Muscle of leg (tissue), 11 donors: Measurements from ENCODE around the gene KPNA3. TPM values are rescaled to one million over a fixed set of nuclear protein-coding genes. Genes with fewer than 3 reads are reported as not detected.
"Not testable (repeated sequence)": the region's sequence is repeated elsewhere in the genome, so short reads cannot be mapped to it uniquely, and the experiment has no call there.

Source experiments
- DNase-seq: peaks from one replicate; pipeline ENCODE4 v3.0.0; 2013
- H3K27ac ChIP-seq: one replicate; pipeline ENCODE4 v1.5.1; 2013; ENCODE audit warnings: mild to moderate bottlenecking, low read length, control low read depth
- H3K27me3 ChIP-seq: one replicate; pipeline ENCODE4 v1.6.1; 2013; ENCODE audit warnings: low read length; ENCODE audit not compliant: control insufficient read depth, insufficient read depth
- H3K36me3 ChIP-seq: one replicate; pipeline ENCODE4 v1.6.1; 2013; ENCODE audit warnings: low read length; ENCODE audit not compliant: control insufficient read depth, insufficient read depth
- H3K4me1 ChIP-seq: one replicate; pipeline ENCODE4 v1.6.1; 2013; ENCODE audit warnings: low read length; ENCODE audit not compliant: control insufficient read depth, insufficient read depth
- H3K4me3 ChIP-seq: one replicate; pipeline ENCODE4 v1.5.1; 2013; ENCODE audit warnings: low read length, control low read depth
- H3K9me3 ChIP-seq: replicated peaks from 2 replicates; pipeline ENCODE4 v1.6.1; 2013; ENCODE audit warnings: low read depth, low read length; ENCODE audit not compliant: control insufficient read depth
- WGBS: methylation state at CpG from one replicate; pipeline ENCODE4 v1.1.5; 2013; ENCODE audit warnings: missing lambda C conversion rate; ENCODE audit not compliant: insufficient coverage; 5-methylcytosine and 5-hydroxymethylcytosine counted together
- polyA plus RNA-seq, 8 donors: library from polyadenylated mRNA; unstranded; fragments of 120-200 nt; gene quantifications; one replicate each; pipeline versions ENCODE4 v1.2.1 to v1.2.3, GENCODE V29; 2013; ENCODE audit warnings: inconsistent platforms in 1 of 8, low replicate concordance in 1 of 8; ENCODE audit not compliant: insufficient read length in 8 of 8, insufficient read depth in 1 of 8
- total RNA-seq: library from RNA; stranded (reverse); fragments of 120-200 nt; gene quantifications from one replicate; pipeline ENCODE4 v1.2.4, GENCODE V29; 2013

Gene KPNA3
- total and polyA plus RNA-seq, 9 donors: 24.0 to 35.8 (median 33.2) TPM

- H3K9me3 ChIP-seq: no peaks in the 10 kb centered on the region
- 45% methylated on average over 2 of the region's 5 CpGs for WGBS
- no peak overlapping the region for H3K4me3 ChIP-seq
- H3K27ac ChIP-seq: no peak overlapping the region
- DNase-seq: peak; percentile 28
- H3K4me1 ChIP-seq: peaks cover 3% of the 10 kb centered on the region
- no peaks in the 10 kb centered on the region for H3K36me3 ChIP-seq
- no peaks in the 10 kb centered on the region for H3K27me3 ChIP-seq
Observed at GRCh38 chr13:49784886-49785570, 7.5 kb downstream of the KPNA3 start.

GRCh38 chr13:49783865-49784264 is 8.6 kb downstream of the KPNA3 start:
- Histone ChIP-seq H3K27ac (no peak overlapping the region), H3K27me3 (no peaks in the 10 kb centered on the region), H3K36me3 (no peaks in the 10 kb centered on the region), H3K4me3 (no peak overlapping the region), H3K4me1 (peaks cover 3% of the 10 kb centered on the region), H3K9me3 (no peaks in the 10 kb centered on the region)
- WGBS: 100% methylated on average over 1 of the region's 4 CpGs
- DNase-seq: no peak

- Histone ChIP-seq H3K27ac (no peak overlapping the region), H3K4me1 (peaks cover 3% of the 10 kb centered on the region)
- WGBS: no CpG with 5 or more reads among the region's 2 CpGs
Observed at GRCh38 chr13:49782784-49783183, 9.7 kb downstream of the KPNA3 start.

GRCh38 chr13:49781806-49782205 is 10.7 kb downstream of the KPNA3 start:
- Histone ChIP-seq H3K27ac (no peak overlapping the region), H3K27me3 (no peaks in the 10 kb centered on the region), H3K36me3 (no peaks in the 10 kb centered on the region), H3K4me3 (no peak overlapping the region), H3K9me3 (no peaks in the 10 kb centered on the region), H3K4me1 (peaks cover 3% of the 10 kb centered on the region)
- no CpG with 5 or more reads among the region's 3 CpGs for WGBS
- DNase-seq: no peak

More at GRCh38 chr13:49782784-49783183, 9.7 kb downstream of the KPNA3 start:
- no peaks in the 10 kb centered on the region for H3K9me3 ChIP-seq
- H3K36me3 ChIP-seq: no peaks in the 10 kb centered on the region
- H3K27me3 ChIP-seq: no peaks in the 10 kb centered on the region
- H3K4me3 ChIP-seq: no peak overlapping the region
- DNase-seq: no peak

- Histone ChIP-seq H3K4me1 (no peaks in the 10 kb centered on the region), H3K9me3 (no peaks in the 10 kb centered on the region), H3K36me3 (no peaks in the 10 kb centered on the region), H3K27ac (no peak overlapping the region), H3K27me3 (no peaks in the 10 kb centered on the region), H3K4me3 (no peak overlapping the region)
- DNase-seq: no peak
Observed at GRCh38 chr13:49779721-49780120, 12.8 kb downstream of the KPNA3 start.

DNA sequence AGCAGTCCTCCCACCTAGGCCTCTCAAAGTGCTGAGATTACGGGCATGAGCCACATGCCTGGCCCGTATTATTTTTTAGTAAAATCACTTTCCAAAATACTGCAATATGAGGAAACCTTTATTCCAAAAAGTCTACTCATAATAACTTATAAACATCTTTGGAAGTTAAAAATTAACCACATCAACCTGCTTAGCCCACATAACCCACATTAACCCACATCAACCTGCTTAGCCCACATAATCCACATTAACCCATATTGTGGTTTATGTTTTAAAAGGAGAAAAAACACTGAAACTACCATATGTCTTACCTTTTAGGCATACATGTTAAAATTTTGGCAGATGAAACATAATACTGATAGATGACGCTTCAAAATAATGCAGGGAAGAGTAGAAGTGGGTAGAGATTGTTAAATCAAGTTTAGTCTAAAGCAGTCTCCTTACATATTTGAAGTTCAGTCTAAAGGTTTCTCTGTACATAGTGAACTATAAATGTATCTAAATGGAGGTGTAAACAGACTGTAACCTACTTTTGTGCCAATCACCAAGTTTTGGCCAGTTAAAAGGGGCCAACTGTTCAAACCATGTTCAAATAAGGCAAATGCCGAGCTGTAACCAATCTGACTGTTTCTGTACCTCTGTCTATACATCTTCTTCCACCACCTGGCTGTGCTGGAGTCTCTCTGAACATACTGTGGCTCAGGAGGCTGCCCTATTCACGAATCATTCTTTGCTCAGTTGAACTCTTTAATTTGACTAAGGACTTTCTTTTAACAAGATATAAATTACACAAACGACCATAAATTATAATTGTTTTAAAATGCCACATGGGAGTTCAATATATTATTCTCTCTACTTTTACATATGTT is 14.5 kb downstream of the KPNA3 start:
- WGBS: 95% methylated on average over 2 of the region's 6 CpGs
- H3K27ac ChIP-seq: no peak overlapping the region
- no peaks in the 10 kb centered on the region for H3K9me3 ChIP-seq
- no peaks in the 10 kb centered on the region for H3K4me1 ChIP-seq
- H3K36me3 ChIP-seq: no peaks in the 10 kb centered on the region
- no peak for DNase-seq
- no peak overlapping the region for H3K4me3 ChIP-seq
- no peaks in the 10 kb centered on the region for H3K27me3 ChIP-seq

DNA sequence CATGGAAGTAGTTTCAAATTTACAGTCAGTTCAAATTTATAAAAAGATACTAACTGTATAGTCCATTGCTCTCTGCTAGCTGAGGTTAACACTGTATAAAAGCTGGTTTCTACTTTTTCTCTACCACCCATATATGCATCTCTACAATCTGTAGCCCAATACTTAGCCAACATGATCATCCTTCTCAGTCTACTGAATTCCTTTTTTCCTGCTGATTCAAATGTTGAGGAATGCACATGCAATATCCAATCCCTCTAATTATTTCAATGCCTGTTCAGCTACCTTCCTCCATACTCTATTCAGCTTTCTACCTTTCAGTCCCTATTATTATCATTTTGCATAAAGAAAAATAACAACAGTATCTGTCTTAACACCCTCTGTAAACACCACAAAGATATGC is 15.6 kb downstream of the KPNA3 start:
- Histone ChIP-seq H3K4me1 (no peaks in the 10 kb centered on the region), H3K36me3 (no peaks in the 10 kb centered on the region), H3K27me3 (no peaks in the 10 kb centered on the region), H3K9me3 (no peaks in the 10 kb centered on the region), H3K27ac (no peak overlapping the region), H3K4me3 (no peak overlapping the region)
- DNase-seq: no peak

- no peak for DNase-seq
- WGBS: 100% methylated on average over 1 of the region's 2 CpGs
- Histone ChIP-seq H3K9me3 (no peaks in the 10 kb centered on the region), H3K4me1 (no peaks in the 10 kb centered on the region), H3K27me3 (no peaks in the 10 kb centered on the region), H3K4me3 (no peak overlapping the region), H3K27ac (no peak overlapping the region), H3K36me3 (no peaks in the 10 kb centered on the region)
Observed at GRCh38 chr13:49774376-49775005, 18.0 kb downstream of the KPNA3 start.

- Histone ChIP-seq H3K4me1 (no peaks in the 10 kb centered on the region), H3K4me3 (no peak overlapping the region), H3K36me3 (no peaks in the 10 kb centered on the region), H3K27ac (no peak overlapping the region), H3K27me3 (no peaks in the 10 kb centered on the region), H3K9me3 (no peaks in the 10 kb centered on the region)
- 100% methylated on average over 1 of the region's 2 CpGs for WGBS
- no peak for DNase-seq
Observed at GRCh38 chr13:49772828-49773227, 19.7 kb downstream of the KPNA3 start.

DNA sequence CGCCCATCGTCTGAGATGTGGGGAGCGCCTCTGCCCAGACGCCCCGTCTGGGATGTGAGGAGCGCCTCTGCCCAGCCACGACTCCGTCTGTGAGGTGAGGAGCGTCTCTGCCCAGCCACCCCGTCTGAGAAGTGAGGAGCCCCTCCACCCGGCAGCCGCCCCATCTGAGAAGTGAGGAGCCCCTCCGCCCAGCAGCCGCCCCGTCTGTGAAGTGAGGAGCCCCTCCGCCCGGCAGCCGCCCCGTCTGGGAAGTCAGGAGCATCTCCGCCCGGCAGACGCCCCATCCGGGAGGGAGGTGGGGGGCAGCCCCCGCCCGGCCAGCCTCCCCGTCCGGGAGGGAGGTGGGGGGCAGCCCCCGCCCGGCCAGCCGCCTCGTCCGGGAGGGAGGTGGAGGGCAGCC is 30.7 kb downstream of the KPNA3 start:
- H3K9me3 ChIP-seq: peaks cover 10% of the 10 kb centered on the region
- H3K4me1 ChIP-seq, H3K4me3 ChIP-seq, H3K36me3 ChIP-seq, DNase-seq, H3K27me3 ChIP-seq, H3K27ac ChIP-seq: not testable (repeated sequence)
- WGBS: 94% methylated on average over 22 of the region's 32 CpGs
